ENCODE results near the gene ZNF366.

ZNF366 gene

GRCh38 chr5:72508241-72509170, 1.3 kb upstream of the ZNF366 start:
- intact Hi-C loops (cut with DNase I; ENCODE audit: low total_unique reads): loop anchor here (5.0 kb wide), 1 partner anchor 136 kb away; no protein-coding TSS in a partner anchor
- Histone ChIP-seq H3K36me3 (no peaks in the 10 kb centered on the region), H3K4me3 (no peak overlapping the region), H3K9me3 (no peaks in the 10 kb centered on the region), H3K4me1 (peaks cover 0 to 53% (median 19%) of the 10 kb centered on the region in 4 donors), H3K27ac (peak overlapping the region; percentile 63 to 67), H3K27me3 (no peaks in the 10 kb centered on the region)
- DNase-seq: no peak
- no peak for TF ChIP-seq CTCF (IDR thresholded peaks at IDR 0.05)

- DNase-seq: no peak
- Histone ChIP-seq H3K4me1 (peaks cover 0 to 54% (median 19%) of the 10 kb centered on the region in 4 donors), H3K4me3 (no peak overlapping the region), H3K27ac (peak overlapping the region; percentile 63 to 67), H3K9me3 (no peaks in the 10 kb centered on the region), H3K27me3 (no peaks in the 10 kb centered on the region), H3K36me3 (no peaks in the 10 kb centered on the region)
- intact Hi-C loops (cut with DNase I; ENCODE audit: low total_unique reads): loop anchor here (5.0 kb wide), 1 partner anchor 136 kb away; no protein-coding TSS in a partner anchor
- no peak for TF ChIP-seq CTCF (IDR thresholded peaks at IDR 0.05)
These were observed 663 bp upstream of the ZNF366 start for GRCh38 chr5:72507907-72508238.

- TF ChIP-seq CTCF (IDR thresholded peaks at IDR 0.05): no peak
- H3K27ac ChIP-seq: no peak overlapping the region
- intact Hi-C loops (cut with DNase I; ENCODE audit: low total_unique reads): loop anchor here (5.0 kb wide), 1 partner anchor 134 kb away; no protein-coding TSS in a partner anchor
These were observed 1.1 kb downstream of the ZNF366 start for GRCh38 chr5:72506158-72506549.

GRCh38 chr5:72505539-72506157, 1.6 kb downstream of the ZNF366 start:
- intact Hi-C loops (cut with DNase I; ENCODE audit: low total_unique reads): loop anchor here (5.0 kb wide), 1 partner anchor 133 kb away; no protein-coding TSS in a partner anchor
- no peak for TF ChIP-seq CTCF (IDR thresholded peaks at IDR 0.05)
- no peaks in the 10 kb centered on the region for H3K27me3 ChIP-seq
- no peaks in the 10 kb centered on the region for H3K36me3 ChIP-seq
- no peaks in the 10 kb centered on the region for H3K9me3 ChIP-seq
- no peak overlapping the region for H3K4me3 ChIP-seq
- no peak for DNase-seq
- peaks cover 0 to 51% (median 16%) of the 10 kb centered on the region in 4 donors for H3K4me1 ChIP-seq
- H3K27ac ChIP-seq: no peak overlapping the region

More at GRCh38 chr5:72506158-72506549, 1.1 kb downstream of the ZNF366 start:
- no peak for DNase-seq
- Histone ChIP-seq H3K9me3 (no peaks in the 10 kb centered on the region), H3K27me3 (no peaks in the 10 kb centered on the region), H3K4me1 (peaks cover 0 to 56% (median 19%) of the 10 kb centered on the region in 4 donors), H3K4me3 (no peak overlapping the region), H3K36me3 (no peaks in the 10 kb centered on the region)

- no peaks in the 10 kb centered on the region for H3K27me3 ChIP-seq
- no peak for TF ChIP-seq CTCF (IDR thresholded peaks at IDR 0.05)
- H3K36me3 ChIP-seq: no peaks in the 10 kb centered on the region
- peak overlapping the region; percentile 20 to 41 for H3K27ac ChIP-seq
- intact Hi-C loops (cut with DNase I; ENCODE audit: low total_unique reads): loop anchor here (5.0 kb wide), 1 partner anchor 133 kb away; no protein-coding TSS in a partner anchor
- H3K4me3 ChIP-seq: no peak overlapping the region
- no peaks in the 10 kb centered on the region for H3K9me3 ChIP-seq
- peaks cover 0 to 45% (median 13%) of the 10 kb centered on the region in 4 donors for H3K4me1 ChIP-seq
- no peak for DNase-seq
These were observed 2.2 kb downstream of the ZNF366 start for GRCh38 chr5:72505016-72505415.
